Tibial nerve (tissue), 4 donors: ENCODE results near the gene CYP2U1. TPM values are rescaled to one million over a fixed set of nuclear protein-coding genes. Genes with fewer than 3 reads are reported as not detected.

Experiments
- DNase-seq, 2 donors: peaks; one replicate each; pipeline ENCODE4 v3.0.0-alpha.2; 2019; ENCODE audit warnings: low spot score in 2 of 2
- H3K27ac ChIP-seq, 4 donors: fragments of 200-600 bp; sonication (generic) in 3 of 4; one replicate each; pipeline ENCODE4 v1.5.1; 2017 to 2019; ENCODE audit warnings: mild to moderate bottlenecking in 1 of 4
- H3K27me3 ChIP-seq, 2 donors: fragments of 200-600 bp; sonication (generic) in 1 of 2; one replicate each; pipeline versions ENCODE4 v1.5.1 to v1.6.0; 2017 to 2019
- H3K36me3 ChIP-seq, 3 donors: fragments of 200-600 bp; sonication (generic); one replicate each; pipeline ENCODE4 v1.5.1; 2018 to 2019
- H3K4me1 ChIP-seq, 4 donors: fragments of 200-600 bp; sonication (generic) in 3 of 4; one replicate each; pipeline ENCODE4 v1.5.1; 2017 to 2019
- H3K4me3 ChIP-seq, 4 donors: fragments of 200-600 bp; sonication (generic) in 3 of 4; one replicate each; pipeline ENCODE4 v1.5.1; 2017 to 2019; ENCODE audit warnings: mild to moderate bottlenecking in 1 of 4, moderate library complexity in 1 of 4
- H3K9me3 ChIP-seq, 4 donors: fragments of 200-600 bp; sonication (generic) in 3 of 4; one replicate each; pipeline ENCODE4 v1.5.1; 2017 to 2019
- EP300 ChIP-seq, 2 donors: sonication (generic); formaldehyde crosslinking; IDR thresholded peaks; one replicate each; pipeline ENCODE4 v1.6.1; 2017; ENCODE audit warnings: antibody characterized with exemption in 2 of 2, mild to moderate bottlenecking in 1 of 2
- POLR2A ChIP-seq, 2 donors: fragments of 450-650 bp; IDR thresholded peaks; one replicate each; pipeline ENCODE4 v1.6.1; 2017; ENCODE audit warnings: antibody characterized with exemption in 2 of 2, mild to moderate bottlenecking in 2 of 2, moderate library complexity in 2 of 2
- WGBS, 2 donors: methylation state at CpG; one replicate each; pipeline ENCODE4 v1.1.5; 2018; 5-methylcytosine and 5-hydroxymethylcytosine counted together
- total RNA-seq, 4 donors: library from RNA; depleted of rRNA; stranded (reverse); fragments of >200 nt; gene quantifications; one replicate each; pipeline ENCODE4 v1.1.0, GENCODE V29; 2016
- TF ChIP-seq, protein P1 (sequence below), 5 experiments: fragments of 200-600 bp in 3 of 5; fragments of 450-650 bp in 2 of 5; sonication (generic) in 3 of 5; IDR thresholded peaks; one replicate each; pipeline ENCODE4 v1.5.1; 2016 to 2019; ENCODE audit warnings: antibody characterized with exemption in 5 of 5, mild to moderate bottlenecking in 3 of 5, moderate library complexity in 2 of 5

The CYP2U1 gene
- total RNA-seq, 4 donors from 2014 or later: 24.0 to 50.3 (median 32.9) TPM

DNA sequence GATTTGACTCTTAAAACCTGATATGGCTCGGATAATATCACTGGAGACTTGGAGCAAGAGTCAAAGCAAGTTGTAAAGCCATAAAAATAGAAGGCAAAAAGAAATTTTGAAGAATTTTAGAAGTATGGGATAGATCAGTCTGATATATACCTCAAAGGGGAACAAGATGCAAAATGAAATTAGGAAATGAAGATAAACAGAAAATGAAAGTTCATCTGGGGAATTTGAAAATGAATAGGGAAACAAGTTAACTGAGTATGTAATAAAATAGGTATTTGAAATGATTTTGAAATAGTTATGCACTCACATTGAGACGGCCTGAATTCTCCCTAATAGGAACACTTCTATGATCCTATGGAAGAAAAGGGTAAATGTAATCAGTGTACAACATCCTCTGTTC lies 5.7 kb downstream of the CYP2U1 start:
- Histone ChIP-seq H3K4me3 (no peak overlapping the region), H3K36me3 (peaks cover 0 to 51% (median 0%) of the 10 kb centered on the region in 3 donors), H3K9me3 (no peaks in the 10 kb centered on the region), H3K4me1 (peaks cover 0 to 22% (median 0%) of the 10 kb centered on the region in 4 donors), H3K27me3 (no peaks in the 10 kb centered on the region), H3K27ac (no peak overlapping the region)
- WGBS, 2 donors: 84% methylated on average over 2 of the region's 2 CpGs
- DNase-seq: no peak
- TF ChIP-seq POLR2A (IDR thresholded peaks at IDR 0.05) (no peak), EP300 (IDR thresholded peaks at IDR 0.05) (no peak)
- TF ChIP-seq, protein P1, sequence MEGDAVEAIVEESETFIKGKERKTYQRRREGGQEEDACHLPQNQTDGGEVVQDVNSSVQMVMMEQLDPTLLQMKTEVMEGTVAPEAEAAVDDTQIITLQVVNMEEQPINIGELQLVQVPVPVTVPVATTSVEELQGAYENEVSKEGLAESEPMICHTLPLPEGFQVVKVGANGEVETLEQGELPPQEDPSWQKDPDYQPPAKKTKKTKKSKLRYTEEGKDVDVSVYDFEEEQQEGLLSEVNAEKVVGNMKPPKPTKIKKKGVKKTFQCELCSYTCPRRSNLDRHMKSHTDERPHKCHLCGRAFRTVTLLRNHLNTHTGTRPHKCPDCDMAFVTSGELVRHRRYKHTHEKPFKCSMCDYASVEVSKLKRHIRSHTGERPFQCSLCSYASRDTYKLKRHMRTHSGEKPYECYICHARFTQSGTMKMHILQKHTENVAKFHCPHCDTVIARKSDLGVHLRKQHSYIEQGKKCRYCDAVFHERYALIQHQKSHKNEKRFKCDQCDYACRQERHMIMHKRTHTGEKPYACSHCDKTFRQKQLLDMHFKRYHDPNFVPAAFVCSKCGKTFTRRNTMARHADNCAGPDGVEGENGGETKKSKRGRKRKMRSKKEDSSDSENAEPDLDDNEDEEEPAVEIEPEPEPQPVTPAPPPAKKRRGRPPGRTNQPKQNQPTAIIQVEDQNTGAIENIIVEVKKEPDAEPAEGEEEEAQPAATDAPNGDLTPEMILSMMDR (IDR thresholded peaks at IDR 0.05): no peak

DNA sequence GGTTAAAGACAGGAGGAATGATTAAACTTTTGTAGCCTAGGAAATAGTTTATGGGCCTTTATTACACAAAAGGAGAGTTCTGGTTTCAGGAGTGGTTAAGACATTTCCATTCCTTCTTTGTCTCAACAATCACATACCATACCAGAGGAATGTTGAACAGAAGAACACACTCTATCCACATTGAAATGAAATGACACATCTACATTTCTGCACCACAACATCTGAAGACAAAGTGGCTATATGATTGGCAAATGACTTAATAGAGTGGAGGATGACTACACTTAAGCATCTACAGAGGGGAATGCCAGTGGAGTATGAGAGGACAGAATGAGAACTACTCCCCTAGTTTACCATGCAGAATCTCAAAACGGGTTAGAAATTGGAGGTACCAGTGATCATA lies 8.0 kb downstream of the CYP2U1 start:
- Histone ChIP-seq H3K27ac (no peak overlapping the region), H3K4me3 (no peak overlapping the region), H3K36me3 (peaks cover 0 to 66% (median 0%) of the 10 kb centered on the region in 3 donors), H3K9me3 (peaks cover 0 to 7% (median 3%) of the 10 kb centered on the region in 4 donors), H3K4me1 (peaks cover 0 to 1% (median 0%) of the 10 kb centered on the region in 4 donors), H3K27me3 (no peaks in the 10 kb centered on the region)
- DNase-seq: no peak
- TF ChIP-seq, protein P1 (IDR thresholded peaks at IDR 0.05): no peak
- no peak for TF ChIP-seq EP300 (IDR thresholded peaks at IDR 0.05)
- TF ChIP-seq POLR2A (IDR thresholded peaks at IDR 0.05): no peak
- WGBS, 2 donors: 97 to 100% methylated on average over 1 of the region's 1 CpG

DNA sequence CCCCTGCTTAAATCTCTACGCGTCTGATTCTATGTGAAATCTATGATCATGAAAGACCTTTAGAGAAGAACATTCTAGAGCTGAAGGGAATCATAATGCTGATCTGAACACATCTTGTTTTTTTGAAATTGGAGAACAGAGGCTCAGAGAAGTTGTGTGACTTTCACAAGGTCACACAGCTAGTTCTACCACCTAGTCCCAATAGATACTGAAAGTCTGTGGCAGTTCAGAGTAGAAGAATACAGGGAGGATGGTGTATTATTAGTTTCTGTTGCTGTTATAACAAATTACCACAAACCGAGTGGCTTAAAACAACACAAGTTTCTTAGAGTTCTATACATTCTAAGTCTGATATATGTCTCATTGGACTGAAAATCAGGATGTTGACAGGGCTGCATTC lies 14.5 kb downstream of the CYP2U1 start:
- DNase-seq: no peak
- WGBS, 2 donors: 96 to 97% methylated on average over 3 of the region's 3 CpGs
- H3K9me3 ChIP-seq: peaks cover 0 to 7% (median 3%) of the 10 kb centered on the region in 4 donors
- no peaks in the 10 kb centered on the region for H3K27me3 ChIP-seq
- no peak overlapping the region for H3K27ac ChIP-seq
- H3K36me3 ChIP-seq: peaks cover 0 to 78% (median 0%) of the 10 kb centered on the region in 3 donors
- no peak overlapping the region for H3K4me3 ChIP-seq
- TF ChIP-seq, protein P1 (IDR thresholded peaks at IDR 0.05): no peak
- TF ChIP-seq EP300 (IDR thresholded peaks at IDR 0.05) (no peak), POLR2A (IDR thresholded peaks at IDR 0.05) (no peak)
- H3K4me1 ChIP-seq: no peaks in the 10 kb centered on the region

DNA sequence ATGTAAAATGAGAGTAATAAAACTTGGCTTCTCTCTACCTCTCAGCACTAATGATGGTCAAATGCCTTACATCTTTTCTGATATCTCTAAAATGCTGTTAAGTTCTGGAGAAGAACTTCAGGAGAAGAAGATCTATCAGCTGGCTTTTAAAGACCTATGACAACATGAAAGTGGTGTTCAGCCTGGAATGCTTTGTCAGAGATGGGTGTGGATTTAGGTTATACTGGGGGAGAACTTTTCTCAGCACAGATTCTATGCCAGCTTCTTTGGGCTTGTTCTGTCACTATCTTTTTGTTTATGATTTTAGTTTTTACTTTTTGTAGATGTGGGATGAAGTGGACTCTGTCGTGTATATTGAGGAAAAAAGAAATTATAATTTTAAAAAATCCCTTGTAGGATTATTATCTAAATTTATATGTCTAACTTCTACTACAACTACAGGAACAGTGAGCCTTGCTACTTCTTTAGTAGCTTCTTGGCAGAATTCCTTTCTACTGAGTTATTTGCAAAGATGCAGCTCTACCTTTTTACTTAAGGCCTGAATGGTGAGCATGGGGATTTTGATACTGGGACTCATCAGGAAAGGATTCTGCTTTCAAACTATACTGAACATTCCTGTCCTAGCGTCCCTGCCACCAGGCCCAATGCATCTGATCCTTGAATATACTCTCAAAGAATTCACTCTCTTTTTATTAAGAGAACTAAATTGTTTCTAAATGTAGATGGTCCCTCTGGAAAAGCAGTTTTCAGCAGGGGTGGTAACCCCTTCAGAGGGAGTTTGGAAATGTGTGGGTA lies 19.6 kb downstream of the CYP2U1 start:
- H3K4me3 ChIP-seq: no peak overlapping the region
- H3K27ac ChIP-seq: no peak overlapping the region
- H3K27me3 ChIP-seq: no peaks in the 10 kb centered on the region
- WGBS, 2 donors: 92 to 99% methylated on average over 2 of the region's 2 CpGs
- peaks cover 0 to 82% (median 0%) of the 10 kb centered on the region in 3 donors for H3K36me3 ChIP-seq
- TF ChIP-seq POLR2A (IDR thresholded peaks at IDR 0.05) (no peak), EP300 (IDR thresholded peaks at IDR 0.05) (no peak)
- TF ChIP-seq, protein P1 (IDR thresholded peaks at IDR 0.05): no peak
- peaks cover 0 to 10% (median 0%) of the 10 kb centered on the region in 4 donors for H3K9me3 ChIP-seq
- no peaks in the 10 kb centered on the region for H3K4me1 ChIP-seq
- DNase-seq: no peak

DNA sequence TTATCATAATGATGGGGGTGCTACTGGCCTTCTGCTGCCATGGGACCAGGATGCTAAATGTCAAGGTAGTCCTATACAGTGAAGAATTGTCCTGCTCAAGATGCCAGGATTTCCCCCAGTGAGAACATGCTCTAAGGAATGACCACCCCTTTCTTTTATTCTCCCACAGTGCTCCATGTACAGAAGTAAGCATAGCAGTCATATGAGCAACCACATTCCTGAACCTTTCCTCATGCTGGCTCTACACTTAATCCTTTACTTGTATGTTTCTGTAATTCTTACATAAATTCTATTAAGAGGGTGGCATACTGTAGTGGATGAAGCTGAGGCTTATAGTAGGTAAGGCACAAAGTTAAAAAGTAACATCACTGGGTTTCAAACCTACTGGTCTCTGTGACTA lies 20.2 kb downstream of the CYP2U1 start:
- Histone ChIP-seq H3K27ac (no peak overlapping the region), H3K4me1 (no peaks in the 10 kb centered on the region), H3K9me3 (peaks cover 0 to 15% (median under 1%) of the 10 kb centered on the region in 4 donors), H3K36me3 (peaks cover 0 to 78% (median 0%) of the 10 kb centered on the region in 3 donors), H3K27me3 (no peaks in the 10 kb centered on the region), H3K4me3 (no peak overlapping the region)
- no peak for TF ChIP-seq POLR2A (IDR thresholded peaks at IDR 0.05)
- TF ChIP-seq, protein P1 (IDR thresholded peaks at IDR 0.05): no peak
- DNase-seq: no peak
